AG08395 (cell line): ENCODE measurements around the gene NDUFAF4.
A peak's percentile ranks its signal among the peaks of the same experiment; 100 is the strongest.
"Not testable (repeated sequence)": the region's sequence is repeated elsewhere in the genome, so short reads cannot be mapped to it uniquely, and the experiment has no call there.

Experiments used
- DNase-seq: peaks from one replicate; pipeline ENCODE4 v3.0.0; 2012; ENCODE audit warnings: mixed read lengths, low spot score

NDUFAF4 gene

GRCh38 chr6:96899019-96899418 lies 1.3 kb upstream of the NDUFAF4 start:
- DNase-seq, result peak; percentile 63

GRCh38 chr6:96898241-96898851 lies 655 bp upstream of the NDUFAF4 start:
- DNase-seq, result no peak

GRCh38 chr6:96889146-96889545 lies 8.5 kb downstream of the NDUFAF4 start:
- no peak for DNase-seq

- DNase-seq, result no peak
These were observed 8.9 kb downstream of the NDUFAF4 start for GRCh38 chr6:96888745-96889144.

GRCh38 chr6:96886519-96886918 lies 11.2 kb downstream of the NDUFAF4 start:
- DNase-seq, result no peak

GRCh38 chr6:96885187-96885631 lies 12.5 kb downstream of the NDUFAF4 start:
- not testable (repeated sequence) for DNase-seq

- DNase-seq, result no peak
These were observed 19.5 kb downstream of the NDUFAF4 start for GRCh38 chr6:96878143-96878542.

GRCh38 chr6:96876886-96877545 lies 20.7 kb downstream of the NDUFAF4 start:
- no peak for DNase-seq

GRCh38 chr6:96872976-96873375 lies 24.7 kb downstream of the NDUFAF4 start:
- no peak for DNase-seq

- DNase-seq, result no peak
These were observed 32.7 kb downstream of the NDUFAF4 start for GRCh38 chr6:96865055-96865405.

- DNase-seq, result no peak
These were observed 33.3 kb downstream of the NDUFAF4 start for GRCh38 chr6:96864216-96865054.

- no peak for DNase-seq
These were observed 35.1 kb downstream of the NDUFAF4 start for GRCh38 chr6:96862560-96862959.

- no peak for DNase-seq
These were observed 36.1 kb downstream of the NDUFAF4 start for GRCh38 chr6:96861588-96861987.

GRCh38 chr6:96856856-96857255 lies 40.8 kb downstream of the NDUFAF4 start:
- DNase-seq, result no peak

- DNase-seq, result no peak
These were observed 44.6 kb downstream of the NDUFAF4 start for GRCh38 chr6:96853083-96853482.

- no peak for DNase-seq
These were observed 45.1 kb downstream of the NDUFAF4 start for GRCh38 chr6:96852605-96853004.

- DNase-seq, result no peak
These were observed 45.8 kb downstream of the NDUFAF4 start for GRCh38 chr6:96851858-96852257.

- DNase-seq, result no peak
These were observed 48.1 kb downstream of the NDUFAF4 start for GRCh38 chr6:96849615-96850014.

GRCh38 chr6:96844530-96844929 lies 53.2 kb downstream of the NDUFAF4 start:
- DNase-seq, result no peak

GRCh38 chr6:96841345-96841744 lies 56.3 kb downstream of the NDUFAF4 start:
- DNase-seq, result no peak
